Measurements from ENCODE around the gene NOD2. TPM values are rescaled to one million over a fixed set of nuclear protein-coding genes. Genes with fewer than 3 reads are reported as not detected.

Gene NOD2
- total RNA-seq, 1 experiment from 2014 or later: 2.8 TPM

GRCh38 chr16:50694206-50694605, 800 bp downstream of the NOD2 start:
- no peak for DNase-seq (ENCODE audit: low read depth)

GRCh38 chr16:50695017-50696000, 1.9 kb downstream of the NOD2 start:
- no peak for DNase-seq (ENCODE audit: low read depth)

- DNase-seq (ENCODE audit: low read depth): no peak
Observed at GRCh38 chr16:50696126-50696525, 2.7 kb downstream of the NOD2 start.

GRCh38 chr16:50696575-50697420, 3.4 kb downstream of the NOD2 start:
- DNase-seq (ENCODE audit: low read depth): peak; percentile 98

GRCh38 chr16:50697421-50697715, 4.0 kb downstream of the NOD2 start:
- DNase-seq (ENCODE audit: low read depth): no peak

- DNase-seq (ENCODE audit: low read depth): peak; percentile 89
Observed at GRCh38 chr16:50697881-50698767, 4.7 kb downstream of the NOD2 start.

- no peak for DNase-seq (ENCODE audit: low read depth)
Observed at GRCh38 chr16:50699326-50700159, 6.1 kb downstream of the NOD2 start.

- peak; percentile 88 for DNase-seq (ENCODE audit: low read depth)
Observed at GRCh38 chr16:50702725-50703124, 9.3 kb downstream of the NOD2 start.

GRCh38 chr16:50704245-50704644, 10.8 kb downstream of the NOD2 start:
- DNase-seq (ENCODE audit: low read depth): no peak

GRCh38 chr16:50705436-50706110, 12.2 kb downstream of the NOD2 start:
- peak; percentile 84 for DNase-seq (ENCODE audit: low read depth)

- no peak for DNase-seq (ENCODE audit: low read depth)
Observed at GRCh38 chr16:50706250-50706649, 12.8 kb downstream of the NOD2 start.

GRCh38 chr16:50708373-50709060, 15.1 kb downstream of the NOD2 start:
- DNase-seq (ENCODE audit: low read depth): no peak

- DNase-seq (ENCODE audit: low read depth): no peak
Observed at GRCh38 chr16:50709061-50709684, 15.8 kb downstream of the NOD2 start.

- no peak for DNase-seq (ENCODE audit: low read depth)
Observed at GRCh38 chr16:50709980-50710379, 16.6 kb downstream of the NOD2 start.

GRCh38 chr16:50711040-50711439, 17.6 kb downstream of the NOD2 start:
- DNase-seq (ENCODE audit: low read depth): no peak

- DNase-seq (ENCODE audit: low read depth): no peak
Observed at GRCh38 chr16:50711862-50712559, 18.6 kb downstream of the NOD2 start.

GRCh38 chr16:50712560-50712898, 19.1 kb downstream of the NOD2 start:
- no peak for DNase-seq (ENCODE audit: low read depth)

GRCh38 chr16:50712956-50713355, 19.6 kb downstream of the NOD2 start:
- DNase-seq (ENCODE audit: low read depth): no peak

- no peak for DNase-seq (ENCODE audit: low read depth)
Observed at GRCh38 chr16:50717091-50717490, 23.7 kb downstream of the NOD2 start.
